HAP-1 (cell line): ENCODE results near the gene BCR.
"Not testable (repeated sequence)": the region's sequence is repeated elsewhere in the genome, so short reads cannot be mapped to it uniquely, and the experiment has no call there.

Experiments
- DNase-seq, 2 experiments: peaks; one replicate each; pipeline ENCODE4 v3.0.0-alpha.2; 2016 to 2020; ENCODE audit warnings: low spot score in 2 of 2
- H3K27me3 ChIP-seq: fragments of 250-450 bp; sonication (Bioruptor Pico); 2 replicates; pipeline ENCODE4 v1.5.1; 2020; ENCODE audit warnings: low read depth, mild to moderate bottlenecking, moderate library complexity
- H3K36me3 ChIP-seq: fragments of 250-450 bp; sonication (Bioruptor Pico); replicated peaks from 2 replicates; pipeline ENCODE4 v1.5.1; 2020; ENCODE audit warnings: mild to moderate bottlenecking
- H3K4me1 ChIP-seq: fragments of 250-450 bp; sonication (Bioruptor Pico); 2 replicates; pipeline ENCODE4 v1.5.1; 2020; ENCODE audit warnings: mild to moderate bottlenecking
- H3K4me3 ChIP-seq: fragments of 250-450 bp; sonication (Bioruptor Pico); 2 replicates; pipeline ENCODE4 v1.5.1; 2020; ENCODE audit warnings: mild to moderate bottlenecking, moderate library complexity
- H3K9me3 ChIP-seq: fragments of 250-450 bp; sonication (Bioruptor Pico); 2 replicates; pipeline ENCODE4 v1.5.1; 2020; ENCODE audit warnings: mild to moderate bottlenecking, moderate library complexity
- in situ Hi-C: fragments of 300-500 bp; cut with MboI; formaldehyde crosslinking; loops from 3 replicates; pipeline ENCODE4 v1.14.3; 2020; ENCODE audit warnings: low sequenced_read_pairs, inconsistent platforms, mixed read lengths

BCR gene

DNA sequence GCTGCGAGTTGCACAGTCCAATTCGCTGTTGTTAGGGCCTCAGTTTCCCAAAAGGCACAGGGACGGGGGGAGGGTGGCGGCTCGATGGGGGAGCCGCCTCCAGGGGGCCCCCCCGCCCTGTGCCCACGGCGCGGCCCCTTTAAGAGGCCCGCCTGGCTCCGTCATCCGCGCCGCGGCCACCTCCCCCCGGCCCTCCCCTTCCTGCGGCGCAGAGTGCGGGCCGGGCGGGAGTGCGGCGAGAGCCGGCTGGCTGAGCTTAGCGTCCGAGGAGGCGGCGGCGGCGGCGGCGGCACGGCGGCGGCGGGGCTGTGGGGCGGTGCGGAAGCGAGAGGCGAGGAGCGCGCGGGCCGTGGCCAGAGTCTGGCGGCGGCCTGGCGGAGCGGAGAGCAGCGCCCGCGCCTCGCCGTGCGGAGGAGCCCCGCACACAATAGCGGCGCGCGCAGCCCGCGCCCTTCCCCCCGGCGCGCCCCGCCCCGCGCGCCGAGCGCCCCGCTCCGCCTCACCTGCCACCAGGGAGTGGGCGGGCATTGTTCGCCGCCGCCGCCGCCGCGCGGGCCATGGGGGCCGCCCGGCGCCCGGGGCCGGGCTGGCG is at the start of gene BCR:
Gene BCR, plus strand, starts transcription at position 209 of the 592 bp plus-strand sequence. CDS start 452 bp downstream, outside the sequence.
- H3K36me3 ChIP-seq = no peaks in the 10 kb centered on the region
- H3K4me1 ChIP-seq = peaks cover 3% of the 10 kb centered on the region; the same call in 1 of the 2 replicates
- peaks cover 9% of the 10 kb centered on the region for H3K9me3 ChIP-seq
- in situ Hi-C loops = no loop called here
- H3K27me3 ChIP-seq = peaks cover 10% of the 10 kb centered on the region
- H3K4me3 ChIP-seq = peak within 1 kb of the TSS; percentile 26
- DNase-seq = peak in 1 of 2 experiments; percentile 72

DNA sequence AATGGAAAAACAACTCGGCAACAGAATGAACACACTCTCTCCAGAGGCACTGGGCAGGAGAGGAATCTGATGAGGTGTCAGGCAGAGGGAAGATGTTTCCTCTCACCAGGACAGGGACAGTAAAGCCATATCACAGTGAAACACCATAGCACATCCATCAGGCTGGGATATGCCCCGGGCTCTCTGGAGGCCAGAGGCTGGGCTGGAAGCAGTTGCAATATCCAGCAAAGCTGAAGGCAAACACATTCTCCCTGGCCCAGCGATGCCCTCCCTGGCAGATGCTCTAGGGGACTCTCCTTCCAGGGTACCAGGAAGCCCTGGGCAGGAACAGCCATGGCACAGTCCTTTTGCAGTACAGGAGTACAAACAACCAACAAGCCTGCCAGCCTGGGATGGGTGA is 49.6 kb upstream of the BCR start:
- no peaks in the 10 kb centered on the region for H3K27me3 ChIP-seq
- H3K36me3 ChIP-seq = no peaks in the 10 kb centered on the region
- in situ Hi-C loops = loop anchor here (25.0 kb wide), 1 partner anchor 668 kb away; no protein-coding TSS in a partner anchor
- H3K9me3 ChIP-seq = no peaks in the 10 kb centered on the region
- no peaks in the 10 kb centered on the region for H3K4me1 ChIP-seq
- H3K4me3 ChIP-seq = no peak overlapping the region
- no peak for DNase-seq

DNA sequence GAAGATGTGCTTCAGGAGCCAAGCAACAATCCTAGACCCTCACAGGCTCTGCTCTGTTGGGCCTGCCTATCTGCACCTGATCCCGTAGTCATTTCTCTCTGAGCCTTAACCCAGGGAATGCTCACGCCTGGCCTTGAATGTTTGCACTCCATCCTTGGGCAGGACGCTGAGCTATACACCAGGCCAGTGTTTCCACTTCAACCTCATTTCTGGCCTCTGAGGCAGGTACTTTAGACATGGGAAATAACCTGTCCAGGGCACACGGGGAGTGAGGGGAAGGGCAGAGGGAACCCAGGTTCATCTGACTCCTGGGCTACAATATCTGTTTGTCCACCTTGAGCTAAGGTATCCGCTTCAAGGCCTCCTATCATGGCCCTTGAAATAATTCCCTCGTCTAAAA is 48.4 kb upstream of the BCR start:
- in situ Hi-C loops = loop anchor here (25.0 kb wide), 1 partner anchor 670 kb away; no protein-coding TSS in a partner anchor
- Histone ChIP-seq H3K4me1 (no peaks in the 10 kb centered on the region), H3K9me3 (no peaks in the 10 kb centered on the region), H3K27me3 (no peaks in the 10 kb centered on the region), H3K36me3 (no peaks in the 10 kb centered on the region), H3K4me3 (no peak overlapping the region)
- DNase-seq = no peak

DNA sequence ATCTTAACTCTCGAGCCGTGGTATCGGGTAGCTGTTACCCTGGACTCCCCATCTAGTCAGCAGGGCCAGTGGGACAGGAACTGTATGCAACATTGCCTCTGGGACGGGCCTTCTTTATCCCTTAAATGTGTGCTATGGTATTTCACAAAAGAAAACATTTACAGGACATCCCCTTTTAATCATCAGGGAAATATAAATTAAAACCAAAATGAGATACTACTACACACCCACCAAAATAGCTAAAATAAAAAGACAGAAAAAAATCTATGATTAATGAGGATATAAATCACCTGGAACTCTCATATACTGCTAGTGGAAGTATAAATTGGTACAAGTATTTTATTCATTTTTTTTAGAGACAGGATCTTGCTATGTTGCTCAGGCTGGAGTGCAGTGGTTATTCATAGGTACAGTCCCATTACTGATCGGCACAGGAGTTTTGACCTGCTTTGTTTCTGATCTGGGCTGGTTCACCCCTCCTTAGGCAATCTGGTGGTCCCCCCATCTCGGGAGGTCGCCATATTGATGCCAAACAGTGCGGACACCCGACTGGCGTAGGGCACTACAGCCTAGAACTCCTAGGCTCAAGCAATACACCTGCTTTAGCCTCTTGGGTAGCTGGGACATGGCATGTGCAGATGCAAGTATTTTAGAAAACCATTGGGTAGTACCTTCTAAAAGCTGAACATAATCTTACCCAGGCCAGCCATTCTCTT is 47.8 kb upstream of the BCR start:
- no peak overlapping the region for H3K4me3 ChIP-seq
- H3K36me3 ChIP-seq = no peaks in the 10 kb centered on the region
- H3K27me3 ChIP-seq = no peaks in the 10 kb centered on the region
- H3K4me1 ChIP-seq = no peaks in the 10 kb centered on the region
- no peaks in the 10 kb centered on the region for H3K9me3 ChIP-seq
- in situ Hi-C loops = loop anchor here (25.0 kb wide), 1 partner anchor 670 kb away; no protein-coding TSS in a partner anchor
- DNase-seq = no peak

DNA sequence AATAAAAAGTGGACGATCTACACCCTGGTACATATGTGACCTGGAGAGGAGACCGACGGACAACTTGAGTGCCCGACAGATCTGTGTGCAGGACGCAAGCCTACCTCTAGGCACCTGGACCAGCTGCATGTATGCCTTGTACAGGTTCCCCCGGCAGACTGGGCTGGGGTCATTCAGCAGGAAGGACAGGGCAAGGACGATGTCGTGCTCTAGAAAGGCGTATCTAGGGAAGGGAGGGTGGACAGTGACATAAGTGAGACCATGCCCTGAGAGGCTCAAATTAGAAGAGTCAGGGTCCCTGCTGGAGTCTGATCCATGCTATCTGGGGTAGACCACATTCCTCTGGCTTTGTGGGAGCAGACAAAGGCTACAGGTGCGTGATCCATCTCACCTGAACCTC is 46.4 kb upstream of the BCR start:
- Histone ChIP-seq H3K36me3 (no peaks in the 10 kb centered on the region), H3K4me1 (no peaks in the 10 kb centered on the region), H3K9me3 (no peaks in the 10 kb centered on the region), H3K4me3 (no peak overlapping the region), H3K27me3 (no peaks in the 10 kb centered on the region)
- in situ Hi-C loops = loop anchor here (25.0 kb wide), 1 partner anchor 672 kb away; no protein-coding TSS in a partner anchor
- no peak for DNase-seq

DNA sequence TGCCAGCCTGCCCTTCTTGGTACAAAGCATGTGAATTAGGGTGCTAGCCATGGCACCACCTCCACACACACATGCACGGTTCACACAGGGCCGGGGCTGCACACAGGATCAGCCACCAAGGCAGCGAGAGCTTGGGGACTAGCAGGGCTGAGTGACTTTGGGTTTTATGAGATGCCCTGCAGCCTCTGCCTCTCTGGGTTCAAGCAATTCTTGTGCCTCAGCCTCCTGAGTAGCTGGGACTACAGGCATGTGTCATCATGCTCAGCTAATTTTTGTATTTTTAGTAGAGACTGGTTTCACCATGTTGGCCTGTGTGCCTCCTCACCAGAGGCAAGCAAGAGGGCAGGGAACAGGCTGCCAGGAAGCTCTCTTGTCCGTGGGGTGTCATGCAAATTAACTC is 43.3 kb upstream of the BCR start:
- H3K27me3 ChIP-seq, H3K36me3 ChIP-seq, H3K4me3 ChIP-seq, H3K9me3 ChIP-seq, H3K4me1 ChIP-seq, DNase-seq: not testable (repeated sequence)
- in situ Hi-C loops = loop anchor here (25.0 kb wide), 1 partner anchor 675 kb away; no protein-coding TSS in a partner anchor

DNA sequence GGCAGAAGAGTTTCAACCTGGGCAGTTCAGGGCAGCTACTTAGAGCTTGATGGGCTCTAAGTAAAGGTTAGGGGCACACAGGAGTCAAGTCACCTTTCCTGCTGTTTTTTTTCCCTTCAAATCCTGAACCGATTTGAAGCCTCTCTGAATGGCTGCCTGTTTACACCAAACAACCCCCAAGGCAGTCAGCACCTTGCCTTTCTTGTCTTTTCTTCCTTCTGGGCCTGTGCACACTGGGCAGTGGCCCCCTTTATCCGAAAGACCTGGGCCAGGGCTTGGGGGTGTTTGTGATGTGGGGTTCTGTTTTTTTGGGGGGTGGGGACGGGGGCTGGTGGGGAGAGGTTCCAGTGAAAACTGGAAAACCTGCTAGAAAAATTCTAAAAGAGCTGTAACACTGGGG is 42.8 kb upstream of the BCR start:
- peaks cover 3% of the 10 kb centered on the region for H3K4me1 ChIP-seq
- in situ Hi-C loops = loop anchor here (25.0 kb wide), 1 partner anchor 675 kb away; no protein-coding TSS in a partner anchor

DNA sequence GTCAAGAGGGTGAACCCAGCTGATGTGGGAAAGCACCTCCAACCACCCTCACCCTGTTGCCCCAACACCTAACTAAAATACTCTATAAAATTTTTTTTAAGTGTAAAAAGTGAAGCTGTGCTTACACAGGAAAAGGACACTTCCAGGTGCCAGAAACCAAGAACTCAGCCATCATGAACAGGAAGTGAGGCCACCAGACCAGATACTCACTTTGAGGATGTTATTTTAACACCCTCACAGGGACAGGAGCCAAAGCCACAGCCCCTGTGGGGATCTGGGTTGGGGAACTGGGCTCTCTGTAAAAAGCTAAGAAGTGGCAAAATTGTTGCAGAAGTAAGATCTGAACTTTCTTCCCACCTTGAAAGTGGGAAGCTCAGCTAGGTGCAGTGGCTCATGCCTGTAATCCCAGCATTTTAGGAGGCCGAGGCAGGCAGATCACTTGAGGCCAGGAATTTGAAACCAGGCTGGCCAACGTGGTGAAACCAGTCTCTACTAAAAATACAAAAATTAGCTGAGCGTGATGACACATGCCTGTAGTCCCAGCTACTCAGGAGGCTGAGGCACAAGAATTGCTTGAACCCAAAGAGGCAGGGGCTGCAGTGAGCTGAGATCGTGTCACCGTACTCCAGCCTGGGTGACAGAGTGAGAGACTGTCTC is 42.3 kb upstream of the BCR start:
- no peaks in the 10 kb centered on the region for H3K9me3 ChIP-seq
- no peak overlapping the region for H3K4me3 ChIP-seq
- no peak for DNase-seq

More for the DNA sequence above, 42.8 kb upstream of the BCR start:
- Histone ChIP-seq H3K9me3 (no peaks in the 10 kb centered on the region), H3K27me3 (no peaks in the 10 kb centered on the region), H3K36me3 (no peaks in the 10 kb centered on the region), H3K4me3 (no peak overlapping the region)
- DNase-seq = no peak

DNA sequence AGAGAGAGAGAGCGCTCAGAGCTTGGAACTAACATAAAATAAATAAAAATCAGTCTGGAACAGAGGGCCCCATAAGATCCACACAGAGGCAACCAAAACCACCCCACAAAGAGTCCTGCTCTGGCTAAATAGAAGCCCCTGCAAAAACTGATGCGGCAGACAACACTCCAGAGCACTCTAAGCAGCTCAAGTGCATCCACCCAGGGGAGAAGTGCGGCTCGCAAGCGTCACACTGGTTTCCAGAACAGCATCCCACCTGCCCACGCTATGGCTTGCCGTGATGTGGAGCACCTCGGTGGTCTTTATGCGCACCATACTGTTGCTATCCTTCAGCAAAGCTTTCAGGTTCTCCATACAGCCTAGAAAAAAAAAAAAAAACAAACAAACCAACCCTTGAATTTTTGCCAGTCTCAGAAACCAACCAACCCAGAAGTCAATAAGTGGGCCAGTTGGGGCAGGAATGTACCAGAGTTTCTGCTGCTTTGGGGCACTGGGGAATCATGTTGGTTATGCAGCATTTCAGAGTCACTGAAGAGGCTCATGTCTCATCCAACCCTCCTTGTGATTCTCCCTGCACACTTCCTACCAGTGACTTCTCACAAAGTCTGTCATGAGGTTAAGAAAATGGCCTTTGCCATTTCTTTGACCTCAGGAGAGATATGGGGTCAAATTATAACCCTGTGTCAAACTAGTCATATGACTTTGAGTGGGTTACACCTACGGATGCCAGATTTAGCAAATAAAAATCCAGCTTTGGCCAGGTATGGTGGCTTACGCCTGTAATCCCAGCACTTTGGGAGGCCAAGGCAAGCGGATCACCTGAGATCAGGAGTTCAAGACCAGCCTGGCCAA is 41.5 kb upstream of the BCR start:
- DNase-seq = no peak
- peaks cover 3% of the 10 kb centered on the region for H3K4me1 ChIP-seq
- H3K27me3 ChIP-seq = no peaks in the 10 kb centered on the region
- H3K36me3 ChIP-seq = no peaks in the 10 kb centered on the region
- H3K9me3 ChIP-seq = no peaks in the 10 kb centered on the region
- in situ Hi-C loops = loop anchor here (25.0 kb wide), 1 partner anchor 677 kb away; no protein-coding TSS in a partner anchor
- no peak overlapping the region for H3K4me3 ChIP-seq

More for the DNA sequence above, 42.3 kb upstream of the BCR start:
- Histone ChIP-seq H3K36me3 (no peaks in the 10 kb centered on the region), H3K4me1 (peaks cover 3% of the 10 kb centered on the region), H3K27me3 (no peaks in the 10 kb centered on the region)
- in situ Hi-C loops = loop anchor here (25.0 kb wide), 1 partner anchor 676 kb away; no protein-coding TSS in a partner anchor

DNA sequence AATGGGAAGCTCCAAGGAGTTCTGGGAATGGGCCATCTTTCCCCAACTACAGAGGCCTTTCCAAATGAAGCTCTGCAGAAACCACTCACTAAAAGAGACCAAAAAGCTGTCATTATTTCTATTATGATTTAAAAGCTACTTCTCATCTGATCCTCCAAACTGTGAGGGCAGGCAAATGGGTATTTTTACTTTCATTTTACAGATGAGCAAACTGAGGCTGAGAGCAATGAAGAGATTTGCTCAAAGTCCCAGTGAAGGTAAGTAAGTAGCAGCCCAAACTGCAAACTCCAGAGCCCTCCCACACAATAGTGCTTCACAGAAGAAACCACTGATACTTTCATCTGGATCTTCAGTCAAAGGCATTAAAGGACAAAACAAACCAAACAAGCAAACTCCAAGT is 39.9 kb upstream of the BCR start:
- Histone ChIP-seq H3K27me3 (no peaks in the 10 kb centered on the region), H3K4me3 (no peak overlapping the region), H3K4me1 (peaks cover 7% of the 10 kb centered on the region), H3K36me3 (no peaks in the 10 kb centered on the region), H3K9me3 (no peaks in the 10 kb centered on the region)
- DNase-seq = no peak
- in situ Hi-C loops = loop anchor here (25.0 kb wide), 1 partner anchor 678 kb away; no protein-coding TSS in a partner anchor

DNA sequence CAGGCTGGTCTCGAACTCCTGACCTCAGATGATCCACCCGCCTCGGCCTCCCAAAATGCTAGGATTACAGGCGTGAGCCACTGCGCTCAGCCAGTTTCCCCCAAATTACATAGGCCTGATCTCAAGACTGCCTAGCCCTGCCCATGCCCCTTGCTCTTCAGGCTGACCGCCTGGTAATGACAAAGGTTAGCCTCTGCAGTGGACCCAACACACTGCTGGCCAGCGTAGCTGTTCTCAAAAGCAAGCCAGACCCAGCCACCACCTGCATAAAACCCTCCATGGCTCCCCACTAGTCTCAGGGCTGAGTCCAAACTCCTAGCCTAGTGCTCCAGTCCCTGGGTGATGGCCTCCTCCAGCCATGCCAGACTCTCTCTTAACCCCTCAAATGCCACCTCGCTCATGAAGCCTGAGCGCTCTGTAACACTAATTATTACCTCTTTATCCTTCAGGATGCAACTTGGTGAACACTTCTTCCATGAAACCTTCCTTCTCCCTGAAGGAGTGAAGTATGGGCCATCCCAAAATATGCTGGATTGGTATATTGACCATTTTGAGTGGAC is 37.7 kb upstream of the BCR start:
- H3K4me1 ChIP-seq = peaks cover 10% of the 10 kb centered on the region
- H3K4me3 ChIP-seq = no peak overlapping the region

DNA sequence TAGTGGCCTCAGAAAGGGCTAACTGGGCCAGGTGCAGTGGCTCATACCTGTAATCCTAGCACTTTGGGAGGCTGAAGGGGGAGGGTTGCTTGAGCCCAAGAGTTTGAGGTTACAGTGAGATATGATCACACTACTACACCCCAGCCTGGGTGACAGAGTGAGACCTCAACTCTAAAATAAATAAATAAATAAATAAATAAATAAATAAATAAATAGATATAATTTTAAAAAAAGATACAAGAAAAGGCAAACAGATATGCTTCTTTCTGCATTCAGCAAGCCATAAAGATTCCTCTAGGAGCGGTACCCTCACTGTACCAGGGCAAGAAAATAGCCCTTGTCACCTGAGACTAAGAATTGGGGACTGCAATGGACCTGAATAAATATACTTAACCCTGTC is 37.2 kb upstream of the BCR start:
- peaks cover 10% of the 10 kb centered on the region for H3K4me1 ChIP-seq
- DNase-seq = no peak
- H3K9me3 ChIP-seq = no peaks in the 10 kb centered on the region
- in situ Hi-C loops = loop anchor here (25.0 kb wide), 1 partner anchor 681 kb away; no protein-coding TSS in a partner anchor
- no peaks in the 10 kb centered on the region for H3K36me3 ChIP-seq
- H3K27me3 ChIP-seq = no peaks in the 10 kb centered on the region
- no peak overlapping the region for H3K4me3 ChIP-seq

More for the DNA sequence above, 37.7 kb upstream of the BCR start:
- in situ Hi-C loops = loop anchor here (25.0 kb wide), 1 partner anchor 680 kb away; no protein-coding TSS in a partner anchor
- H3K9me3 ChIP-seq = no peaks in the 10 kb centered on the region
- no peaks in the 10 kb centered on the region for H3K27me3 ChIP-seq
- no peaks in the 10 kb centered on the region for H3K36me3 ChIP-seq
- no peak for DNase-seq

DNA sequence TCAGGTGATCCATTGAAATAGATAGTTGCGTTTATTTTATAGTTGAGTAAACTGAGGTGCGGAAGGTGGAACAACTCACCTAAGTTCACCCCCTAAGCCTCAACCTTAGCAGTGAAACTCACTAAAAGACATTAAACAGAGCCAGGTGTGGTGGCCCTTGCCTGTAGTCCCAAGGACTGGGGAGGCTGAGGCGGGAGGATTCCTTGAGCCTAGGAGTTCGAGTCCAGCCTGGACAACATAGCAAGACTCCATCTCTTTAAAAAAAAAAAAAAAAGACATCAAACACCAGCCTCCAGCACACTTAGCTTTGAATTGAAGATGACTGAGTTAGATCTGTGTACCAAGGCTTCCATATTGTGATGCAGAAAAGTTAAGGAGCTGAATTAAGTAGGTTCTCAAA is 35.9 kb upstream of the BCR start:
- no peak for DNase-seq
- in situ Hi-C loops = loop anchor here (25.0 kb wide), 1 partner anchor 682 kb away; no protein-coding TSS in a partner anchor
- H3K27me3 ChIP-seq = no peaks in the 10 kb centered on the region
- H3K4me1 ChIP-seq = peaks cover 10% of the 10 kb centered on the region
- no peak overlapping the region for H3K4me3 ChIP-seq
- H3K36me3 ChIP-seq = no peaks in the 10 kb centered on the region
- no peaks in the 10 kb centered on the region for H3K9me3 ChIP-seq
